HCT116 (cell line): ENCODE measurements around the gene CTSE. TPM values are rescaled to one million over a fixed set of nuclear protein-coding genes. Genes with fewer than 3 reads are reported as not detected.

Experiments
- ATAC-seq: fragments of 200-7000 bp; cut with Tn5 transposase; 2 replicates; pipeline ENCODE4 v1.9.1; 2020; ENCODE audit warnings: mild to moderate bottlenecking, moderate library complexity
- BruUV-seq: library from RNA; stranded (reverse); fragments of 400-500 nt; replicated peaks from 2 replicates; lab custom pipeline; 2021; lab: Mats Ljungman, UMichigan
- CTCF ChIA-PET: fragments of 300-600 bp; sonication (Branson Sonifier 250); formaldehyde crosslinking; loops from one replicate; lab custom pipeline; 2021; ENCODE audit warnings: antibody characterized with exemption; lab: Charles Lee
- POLR2A ChIA-PET: fragments of 300-600, 350-600 bp; sonication (Branson Sonifier 250); formaldehyde crosslinking; loops from one replicate; lab custom pipeline; 2021; ENCODE audit warnings: antibody characterized with exemption; lab: Charles Lee
- RAD21 ChIA-PET, 2 experiments: fragments of 300-600 bp; sonication (Branson Sonifier 250); formaldehyde crosslinking; loops; one replicate each; lab custom pipeline; 2023; ENCODE audit warnings: low total read pairs in 2 of 2; ENCODE audit not compliant: uncharacterized antibody in 2 of 2, unreplicated experiment in 2 of 2, low non-redundant PET in 1 of 2; lab: Charles Lee
- DNase-seq: peaks from one replicate; pipeline ENCODE4 v3.0.0-alpha.2; 2010; ENCODE audit warnings: low read depth, low spot score
- H2AFZ ChIP-seq: fragments of 200-600 bp; shearing (Covaris generic), sonication (generic); 2 replicates; pipeline ENCODE4 v1.6.1; 2017; ENCODE audit warnings: low read depth, mixed run types, mixed read lengths, antibody characterized with exemption, low read length; ENCODE audit not compliant: poor library complexity, severe bottlenecking
- H3K27ac ChIP-seq: 2 replicates; pipeline ENCODE4 v1.5.1; 2012; ENCODE audit warnings: low read depth, low read length
- H3K27me3 ChIP-seq: fragments of 200-600 bp; sonication (generic); 2 replicates; pipeline ENCODE4 v1.6.1; 2016; ENCODE audit warnings: mixed run types, low read length, mixed read lengths; ENCODE audit not compliant: insufficient read depth
- H3K36me3 ChIP-seq, 2 experiments: fragments of 200-500 bp in 1 of 2; fragments of 200-600 bp in 1 of 2; sonication (Bioruptor generic) in 1 of 2; sonication (generic) in 1 of 2; 2 replicates each; pipeline versions ENCODE4 v1.5.1 to v1.6.1; 2014 to 2016; ENCODE audit warnings: low read length in 2 of 2, inconsistent platforms in 1 of 2, mixed read lengths in 1 of 2, mixed run types in 1 of 2; ENCODE audit not compliant: insufficient read depth in 2 of 2, control insufficient read depth in 1 of 2
- H3K4me1 ChIP-seq, 2 experiments: fragments of 200-600 bp in 1 of 2; sonication (generic) in 1 of 2; 2 replicates each; pipeline versions ENCODE4 v1.5.1 to v1.6.1; 2012 to 2017; ENCODE audit warnings: low read length in 2 of 2, inconsistent platforms in 1 of 2, mild to moderate bottlenecking in 1 of 2, mixed read lengths in 1 of 2, mixed run types in 1 of 2, moderate library complexity in 1 of 2; ENCODE audit not compliant: insufficient read depth in 2 of 2, control insufficient read depth in 1 of 2
- H3K4me2 ChIP-seq: fragments of 200-600 bp; sonication (generic); 2 replicates; pipeline ENCODE4 v1.6.1; 2017; ENCODE audit warnings: mixed run types, low read length, mixed read lengths
- H3K4me3 ChIP-seq, 2 experiments: fragments of 200-600 bp in 1 of 2; sonication (generic) in 1 of 2; replicated peaks in 1 of 2; 2 replicates each; pipeline ENCODE4 v1.5.1; 2011 to 2016; ENCODE audit warnings: low read length in 2 of 2, control low read depth in 1 of 2, low read depth in 1 of 2, mild to moderate bottlenecking in 1 of 2, mixed read lengths in 1 of 2, mixed run types in 1 of 2
- H3K79me2 ChIP-seq: fragments of 200-600 bp; sonication (generic); 2 replicates; pipeline ENCODE4 v1.6.1; 2017; ENCODE audit warnings: mild to moderate bottlenecking, mixed run types, low read length, moderate library complexity, mixed read lengths; ENCODE audit not compliant: insufficient read depth
- H3K9ac ChIP-seq: fragments of 200-600 bp; sonication (generic); 2 replicates; pipeline ENCODE4 v1.6.1; 2016; ENCODE audit warnings: low read length, mixed read lengths
- H3K9me2 ChIP-seq: fragments of 200-600 bp; sonication (generic), shearing (Covaris generic); 2 replicates; pipeline ENCODE4 v1.6.1; 2017; ENCODE audit warnings: mixed run types, mild to moderate bottlenecking, moderate library complexity; ENCODE audit not compliant: insufficient read depth
- H3K9me3 ChIP-seq, 2 experiments: fragments of 200-500 bp in 1 of 2; fragments of 200-600 bp in 1 of 2; sonication (Bioruptor generic) in 1 of 2; sonication (generic) in 1 of 2; 2 replicates each; pipeline ENCODE4 v1.6.1; 2014 to 2017; ENCODE audit warnings: low read length in 2 of 2, mixed read lengths in 2 of 2, inconsistent platforms in 1 of 2, low read depth in 1 of 2, mild to moderate bottlenecking in 1 of 2, mixed run types in 1 of 2, moderate library complexity in 1 of 2; ENCODE audit not compliant: control insufficient read depth in 1 of 2, insufficient read depth in 1 of 2
- H4K20me1 ChIP-seq: fragments of 200-600 bp; sonication (generic), shearing (Covaris generic); 2 replicates; pipeline ENCODE4 v1.6.1; 2017; ENCODE audit warnings: mixed run types, mild to moderate bottlenecking, moderate library complexity; ENCODE audit not compliant: insufficient read depth
- CEBPB ChIP-seq: IDR thresholded peaks from 2 replicates; pipeline ENCODE4 v1.6.1; 2012; ENCODE audit warnings: low read depth
- EGR1 ChIP-seq: IDR thresholded peaks from 2 replicates; pipeline ENCODE4 v1.6.1; 2012; ENCODE audit warnings: low read depth
- EZH2phosphoT487 ChIP-seq: fragments of 200-600 bp; IDR thresholded peaks from 2 replicates; pipeline ENCODE4 v1.6.1; 2018; ENCODE audit warnings: antibody characterized with exemption, borderline replicate concordance
- JUND ChIP-seq: IDR thresholded peaks from 2 replicates; pipeline ENCODE4 v1.6.1; 2012
- SIN3A ChIP-seq: IDR thresholded peaks from 2 replicates; pipeline ENCODE4 v1.6.1; 2012; ENCODE audit warnings: low read depth
- TCF7L2 ChIP-seq: IDR thresholded peaks from 2 replicates; pipeline ENCODE4 v1.7.0; 2011; ENCODE audit warnings: borderline replicate concordance, inconsistent platforms; ENCODE audit not compliant: insufficient read depth, insufficient read length; ENCODE audit errors: extremely low read depth
- intact Hi-C: fragments of 100-400 bp; cut with micrococcal nuclease; formaldehyde crosslinking; loops from 2 replicates; pipeline ENCODE4 v1.10.0; 2022
- total RNA-seq: library from RNA; stranded (reverse); gene quantifications from one replicate; pipeline ENCODE4 v1.2.1, GENCODE V29; 2021; ENCODE audit not compliant: unreplicated experiment

CTSE gene
- total RNA-seq, 1 experiment from 2014 or later: 0.12 TPM

- no peaks in the 10 kb centered on the region for H3K9me3 ChIP-seq
- POLR2A ChIA-PET: no interaction called here
- H2AFZ ChIP-seq: no peak overlapping the region
- no TSS peak for BruUV-seq
- H3K36me3 ChIP-seq: no peaks in the 10 kb centered on the region
- no peak overlapping the region for H3K4me2 ChIP-seq
- no peaks in the 10 kb centered on the region for H4K20me1 ChIP-seq
- RAD21 ChIA-PET: interaction anchor here in 1 of 2 experiments (1.1 to 2.6 kb wide), 2 partner anchors 61 to 321 kb away, joined by 5 to 18 read pairs; no protein-coding TSS in a partner anchor
- ATAC-seq: no peak
- H3K9ac ChIP-seq: no peak overlapping the region
- H3K9me2 ChIP-seq: no peaks in the 10 kb centered on the region
- CTCF ChIA-PET: interaction anchor here (6.6 kb wide), 1 partner anchor 61 kb away, joined by 339 read pairs; no protein-coding TSS in a partner anchor
- no peak overlapping the region for H3K27ac ChIP-seq
- intact Hi-C loops: loop anchor here (5.0 kb wide), 1 partner anchor 387 kb away; no protein-coding TSS in a partner anchor
- peaks cover 9 to 20% of the 10 kb centered on the region in 2 experiments for H3K4me1 ChIP-seq
- DNase-seq: no peak
- no peaks in the 10 kb centered on the region for H3K79me2 ChIP-seq
- no peak for TF ChIP-seq TCF7L2
- no peak for TF ChIP-seq CEBPB
- no peak for TF ChIP-seq EGR1
- no peak for TF ChIP-seq JUND
- no peak for TF ChIP-seq EZH2phosphoT487
- TF ChIP-seq, all 23 proteins: peak for 0
- Histone ChIP-seq H3K4me3 (no peak overlapping the region), H3K27me3 (no peaks in the 10 kb centered on the region)
These were observed 44.4 kb downstream of the CTSE start for GRCh38 chr1:205979301-205979700.

DNA sequence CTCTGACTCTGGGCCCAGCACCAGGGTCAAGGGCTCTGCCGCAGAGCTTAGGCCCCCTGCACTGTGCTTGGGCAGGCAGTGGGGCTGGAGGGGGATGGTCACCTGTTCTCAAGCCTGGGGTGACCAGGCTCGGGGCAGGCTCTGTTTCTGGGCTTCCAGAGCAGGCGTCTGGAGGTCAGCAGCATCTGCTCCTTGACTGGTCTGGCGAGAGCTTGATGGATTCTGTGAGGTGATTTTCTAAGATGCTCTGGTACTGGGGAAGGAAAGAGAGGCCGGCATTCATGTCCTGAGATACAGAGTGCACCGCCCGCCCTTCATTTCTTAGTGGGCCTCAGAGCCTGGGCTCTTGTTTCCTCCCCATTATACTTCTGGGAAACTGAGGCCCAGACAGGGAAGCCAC is 45.0 kb downstream of the CTSE start:
- DNase-seq (no peak), ATAC-seq (no peak)
- ChIA-PET POLR2A (interaction anchor here (2.5 kb wide), 1 partner anchor 60 kb away, joined by 17 read pairs; no protein-coding TSS in a partner anchor), CTCF (interaction anchor here (1.0 to 6.6 kb wide), 2 partner anchors 61 to 320 kb away, joined by 3 to 339 read pairs; no protein-coding TSS in a partner anchor), RAD21 (interaction anchor here (1.1 to 2.9 kb wide), 4 partner anchors 60 to 320 kb away, joined by 5 to 67 read pairs (median 20); no protein-coding TSS in a partner anchor)
- H3K9me3 ChIP-seq: no peaks in the 10 kb centered on the region
- H3K9me2 ChIP-seq: no peaks in the 10 kb centered on the region
- no peak overlapping the region for H2AFZ ChIP-seq
- H4K20me1 ChIP-seq: no peaks in the 10 kb centered on the region
- H3K79me2 ChIP-seq: no peaks in the 10 kb centered on the region
- H3K9ac ChIP-seq: no peak overlapping the region
- no peaks in the 10 kb centered on the region for H3K36me3 ChIP-seq
- H3K4me1 ChIP-seq: peaks cover 6 to 14% of the 10 kb centered on the region in 2 experiments; a peak in 3 of 4 replicates
- BruUV-seq: no TSS peak
- no peaks in the 10 kb centered on the region for H3K27me3 ChIP-seq
- no peak overlapping the region for H3K4me3 ChIP-seq
- H3K27ac ChIP-seq: no peak overlapping the region
- H3K4me2 ChIP-seq: no peak overlapping the region
- intact Hi-C loops: loop anchor here (5.0 kb wide), 1 partner anchor 386 kb away; no protein-coding TSS in a partner anchor
- no peak for TF ChIP-seq SIN3A
